Measurements from ENCODE around the gene ZSCAN30. TPM values are rescaled to one million over a fixed set of nuclear protein-coding genes. Genes with fewer than 3 reads are reported as not detected.
"Not testable (repeated sequence)": the region's sequence is repeated elsewhere in the genome, so short reads cannot be mapped to it uniquely, and the experiment has no call there.

Gene ZSCAN30
- total RNA-seq, 4 donors from 2014 or later, result 12.1 to 27.2 (median 17.6) TPM

GRCh38 chr18:35236571-35237363 is 53.3 kb downstream of the ZSCAN30 start:
- Histone ChIP-seq H3K4me3 (no peak overlapping the region), H3K9me3 (no peaks in the 10 kb centered on the region), H3K27me3 (no peaks in the 10 kb centered on the region), H3K4me1 (peaks cover 0 to 9% (median 3%) of the 10 kb centered on the region in 3 donors), H3K27ac (no peak overlapping the region), H3K36me3 (no peaks in the 10 kb centered on the region)
- WGBS, 2 donors (ENCODE audit: low coverage in 1 of 2), result 85 to 100% methylated on average over 1 of the region's 1 CpG
- TF ChIP-seq POLR2AphosphoS5 (IDR thresholded peaks at IDR 0.05), result no peak
- no peak for TF ChIP-seq CTCF (IDR thresholded peaks at IDR 0.05)
- TF ChIP-seq POLR2A (IDR thresholded peaks at IDR 0.05), result no peak
- TF ChIP-seq EP300 (IDR thresholded peaks at IDR 0.05), result no peak
- ATAC-seq, result no peak

- Histone ChIP-seq H3K27ac (no peak overlapping the region), H3K27me3 (no peaks in the 10 kb centered on the region)
Observed at GRCh38 chr18:35231052-35231451, 59.0 kb downstream of the ZSCAN30 start.

GRCh38 chr18:35227254-35227653 is 62.8 kb downstream of the ZSCAN30 start:
- Histone ChIP-seq H3K36me3 (no peaks in the 10 kb centered on the region), H3K4me1 (peaks cover 0 to 6% (median 3%) of the 10 kb centered on the region in 3 donors), H3K9me3 (no peaks in the 10 kb centered on the region), H3K4me3 (no peak overlapping the region), H3K27ac (no peak overlapping the region), H3K27me3 (no peaks in the 10 kb centered on the region)
- 57% methylated on average over 1 of the region's 1 CpG; no CpG with 5 or more reads in 1 of the 2 donors for WGBS, 2 donors (ENCODE audit: low coverage in 1 of 2)
- TF ChIP-seq POLR2AphosphoS5 (IDR thresholded peaks at IDR 0.05), result no peak
- TF ChIP-seq CTCF (IDR thresholded peaks at IDR 0.05), result no peak
- no peak for TF ChIP-seq EP300 (IDR thresholded peaks at IDR 0.05)
- TF ChIP-seq POLR2A (IDR thresholded peaks at IDR 0.05), result no peak
- no peak for ATAC-seq

More at GRCh38 chr18:35231052-35231451, 59.0 kb downstream of the ZSCAN30 start:
- no peak overlapping the region for H3K4me3 ChIP-seq
- H3K4me1 ChIP-seq, result peaks cover 0 to 6% (median 3%) of the 10 kb centered on the region in 3 donors
- no peaks in the 10 kb centered on the region for H3K9me3 ChIP-seq
- peak; percentile 85 for ATAC-seq
- H3K36me3 ChIP-seq, result no peaks in the 10 kb centered on the region
- TF ChIP-seq POLR2A (IDR thresholded peaks at IDR 0.05) (no peak), CTCF (IDR thresholded peaks at IDR 0.05) (peak; percentile 74 to 95 (median 84)), POLR2AphosphoS5 (IDR thresholded peaks at IDR 0.05) (peak; percentile 51)
- WGBS, 2 donors (ENCODE audit: low coverage in 1 of 2), result 0% methylated on average over 2 to 6 of the region's 6 CpGs

GRCh38 chr18:35223797-35224196 is 66.2 kb downstream of the ZSCAN30 start:
- no peaks in the 10 kb centered on the region for H3K9me3 ChIP-seq
- no peaks in the 10 kb centered on the region for H3K36me3 ChIP-seq
- no peaks in the 10 kb centered on the region for H3K4me1 ChIP-seq
- no peak overlapping the region for H3K27ac ChIP-seq
- WGBS, 2 donors (ENCODE audit: low coverage in 1 of 2), result 81 to 85% methylated on average over 3 of the region's 3 CpGs
- no peak overlapping the region for H3K4me3 ChIP-seq
- ATAC-seq, result no peak
- no peak for TF ChIP-seq POLR2A (IDR thresholded peaks at IDR 0.05)
- no peak for TF ChIP-seq EP300 (IDR thresholded peaks at IDR 0.05)
- no peak for TF ChIP-seq CTCF (IDR thresholded peaks at IDR 0.05)
- no peak for TF ChIP-seq POLR2AphosphoS5 (IDR thresholded peaks at IDR 0.05)
- no peaks in the 10 kb centered on the region for H3K27me3 ChIP-seq

- H3K4me1 ChIP-seq, result no peaks in the 10 kb centered on the region
- no peak for TF ChIP-seq POLR2AphosphoS5 (IDR thresholded peaks at IDR 0.05)
- no peak for TF ChIP-seq POLR2A (IDR thresholded peaks at IDR 0.05)
- no peak for TF ChIP-seq CTCF (IDR thresholded peaks at IDR 0.05)
- no peak for TF ChIP-seq EP300 (IDR thresholded peaks at IDR 0.05)
- no peak for ATAC-seq
- no peaks in the 10 kb centered on the region for H3K27me3 ChIP-seq
- no peaks in the 10 kb centered on the region for H3K36me3 ChIP-seq
- H3K4me3 ChIP-seq, result no peak overlapping the region
- H3K27ac ChIP-seq, result no peak overlapping the region
- no peaks in the 10 kb centered on the region for H3K9me3 ChIP-seq
- WGBS, 2 donors (ENCODE audit: low coverage in 1 of 2), result 46 to 72% methylated on average over 4 to 6 of the region's 6 CpGs
Observed at GRCh38 chr18:35220424-35220823, 69.6 kb downstream of the ZSCAN30 start.

- not testable (repeated sequence) for H3K36me3 ChIP-seq, H3K27ac ChIP-seq, H3K4me1 ChIP-seq, H3K9me3 ChIP-seq, H3K27me3 ChIP-seq, H3K4me3 ChIP-seq, ATAC-seq
- 80 to 87% methylated on average over 4 of the region's 4 CpGs for WGBS, 2 donors (ENCODE audit: low coverage in 1 of 2)
Observed at GRCh38 chr18:35219331-35219730, 70.7 kb downstream of the ZSCAN30 start.

- not testable (repeated sequence) for H3K4me1 ChIP-seq, H3K9me3 ChIP-seq, H3K36me3 ChIP-seq, H3K27me3 ChIP-seq, H3K27ac ChIP-seq, H3K4me3 ChIP-seq, ATAC-seq
- WGBS, 2 donors (ENCODE audit: low coverage in 1 of 2), result 72 to 81% methylated on average over 2 to 10 of the region's 10 CpGs
Observed at GRCh38 chr18:35216611-35217010, 73.4 kb downstream of the ZSCAN30 start.

All from gastroesophageal sphincter (tissue), 4 donors.